Brain pericyte (primary cell): ENCODE measurements around the gene MEPCE.
A peak's percentile ranks its signal among the peaks of the same experiment; 100 is the strongest.

Source experiments
- DNase-seq: peaks from one replicate; pipeline ENCODE4 v3.0.0-alpha.2; 2012; ENCODE audit warnings: low read depth, low spot score

Gene MEPCE

GRCh38 chr7:100407285-100408180, 22.1 kb upstream of the MEPCE start:
- no peak for DNase-seq

- no peak for DNase-seq
Measured at GRCh38 chr7:100411101-100411500, 18.5 kb upstream of the MEPCE start.

- no peak for DNase-seq
Measured at GRCh38 chr7:100413346-100413745, 16.3 kb upstream of the MEPCE start.

GRCh38 chr7:100413889-100414288, 15.7 kb upstream of the MEPCE start:
- no peak for DNase-seq

- no peak for DNase-seq
Measured at GRCh38 chr7:100415448-100415847, 14.2 kb upstream of the MEPCE start.

- DNase-seq, result no peak
Measured at GRCh38 chr7:100418930-100419659, 10.5 kb upstream of the MEPCE start.

GRCh38 chr7:100419660-100420226, 9.9 kb upstream of the MEPCE start:
- DNase-seq, result no peak

- DNase-seq, result no peak
Measured at GRCh38 chr7:100423315-100423714, 6.3 kb upstream of the MEPCE start.

- DNase-seq, result no peak
Measured at GRCh38 chr7:100425347-100425746, 4.3 kb upstream of the MEPCE start.

- no peak for DNase-seq
Measured at GRCh38 chr7:100426516-100426915, 3.1 kb upstream of the MEPCE start.

GRCh38 chr7:100427762-100428198, 1.9 kb upstream of the MEPCE start:
- DNase-seq, result no peak

GRCh38 chr7:100428199-100428966, 1.2 kb upstream of the MEPCE start, which contains the start of gene ZCWPW1:
Gene ZCWPW1 (minus strand): TSS chr7:100428703. CDS start chr7:100420649, 8,054 bp downstream.
- peak; percentile 90 for DNase-seq

- DNase-seq, result peak; percentile 99
Measured at GRCh38 chr7:100428967-100429636, 529 bp upstream of the MEPCE start.

- DNase-seq, result no peak
Measured at GRCh38 chr7:100430493-100431285, 1.1 kb downstream of the MEPCE start.

GRCh38 chr7:100431286-100431735, 1.7 kb downstream of the MEPCE start:
- DNase-seq, result no peak

- no peak for DNase-seq
Measured at GRCh38 chr7:100432053-100432452, 2.4 kb downstream of the MEPCE start.

GRCh38 chr7:100432621-100433275, 3.1 kb downstream of the MEPCE start:
- DNase-seq, result no peak

GRCh38 chr7:100433276-100433591, 3.6 kb downstream of the MEPCE start:
- no peak for DNase-seq

GRCh38 chr7:100433592-100434296, 4.1 kb downstream of the MEPCE start:
- DNase-seq, result no peak
